H1 (cell line): ENCODE results near the gene BCAS3. TPM values are rescaled to one million over a fixed set of nuclear protein-coding genes. Genes with fewer than 3 reads are reported as not detected.

Source experiments
- CTCF ChIA-PET: fragments of 300-600 bp; sonication (Branson Sonifier 250); formaldehyde crosslinking; loops from one replicate; lab custom pipeline; 2021; ENCODE audit not compliant: partially characterized antibody; lab: Charles Lee
- POLR2A ChIA-PET: fragments of 300-600 bp; sonication (Branson Sonifier 250); formaldehyde crosslinking; loops from one replicate; lab custom pipeline; 2021; ENCODE audit warnings: inconsistent platforms; ENCODE audit not compliant: partially characterized antibody; lab: Charles Lee
- DNase-seq, 2 experiments: peaks; one replicate each; pipeline versions ENCODE4 v3.0.0 to v3.0.0-alpha.2; 2010 to 2022; ENCODE audit warnings: low spot score in 2 of 2, low read depth in 1 of 2, mixed read lengths in 1 of 2
- FAIRE-seq: peaks from 2 replicates; lab custom pipeline; 2011; peaks lifted over from hg19 to GRCh38; lab: Jason Lieb, UNC
- H2AFZ ChIP-seq: 2 replicates; pipeline ENCODE4 v1.8.1; 2012; ENCODE audit warnings: low read length, inconsistent platforms
- H2AK5ac ChIP-seq: 2 replicates; pipeline ENCODE4 v1.6.1; 2013; ENCODE audit warnings: low read depth, low read length
- H2BK120ac ChIP-seq: replicated peaks from 2 replicates; pipeline ENCODE3; 2013; ENCODE audit warnings: low read depth, low read length, inconsistent platforms
- H2BK12ac ChIP-seq: 2 replicates; pipeline ENCODE4 v1.6.1; 2013; ENCODE audit warnings: low read depth, low read length
- H2BK15ac ChIP-seq: 2 replicates; pipeline ENCODE4 v1.6.1; 2013; ENCODE audit warnings: low read length
- H2BK20ac ChIP-seq: 2 replicates; pipeline ENCODE4 v1.6.1; 2013; ENCODE audit warnings: low read length
- H2BK5ac ChIP-seq: 2 replicates; pipeline ENCODE4 v1.6.1; 2013; ENCODE audit warnings: low read depth, low read length
- H3K14ac ChIP-seq: 2 replicates; pipeline ENCODE4 v1.6.1; 2013; ENCODE audit warnings: inconsistent platforms; ENCODE audit not compliant: insufficient read length
- H3K18ac ChIP-seq: 2 replicates; pipeline ENCODE4 v1.6.1; 2013; ENCODE audit warnings: low read length; ENCODE audit errors: extremely low read depth
- H3K23ac ChIP-seq: 2 replicates; pipeline ENCODE4 v1.6.1; 2013; ENCODE audit warnings: inconsistent platforms; ENCODE audit not compliant: insufficient read length
- H3K23me2 ChIP-seq: 2 replicates; pipeline ENCODE4 v1.6.1; 2013; ENCODE audit warnings: low read depth, low read length
- H3K27ac ChIP-seq: 2 replicates; pipeline ENCODE4 v1.6.1; 2011; ENCODE audit warnings: low read depth, low read length, inconsistent platforms
- H3K27me3 ChIP-seq, 4 experiments: replicated peaks in 1 of 4; 1 replicate in 1 of 4; 2 replicates in 3 of 4; pipeline versions ENCODE4 v1.6.1 to v1.8.1; 2011 to 2013; ENCODE audit warnings: low read length in 3 of 4, mild to moderate bottlenecking in 3 of 4, inconsistent platforms in 2 of 4, mixed read lengths in 2 of 4, moderate library complexity in 1 of 4; ENCODE audit not compliant: control insufficient read depth in 3 of 4, insufficient read depth in 3 of 4; ENCODE audit errors: extremely low read depth in 1 of 4
- H3K36me3 ChIP-seq, 4 experiments: 2 replicates each; pipeline versions ENCODE4 v1.6.1 to v1.8.1; 2011 to 2013; ENCODE audit warnings: mild to moderate bottlenecking in 4 of 4, low read length in 3 of 4, moderate library complexity in 2 of 4, control low read depth in 1 of 4, inconsistent platforms in 1 of 4; ENCODE audit not compliant: insufficient read depth in 4 of 4, control insufficient read depth in 2 of 4
- H3K4ac ChIP-seq: replicated peaks from 2 replicates; pipeline ENCODE3; 2013; ENCODE audit warnings: low read length, low read depth, mixed read lengths, inconsistent platforms; ENCODE audit not compliant: insufficient read length
- H3K4me1 ChIP-seq, 4 experiments: replicated peaks in 1 of 4; 1 replicate in 1 of 4; 2 replicates in 3 of 4; pipeline versions ENCODE4 v1.6.1 to v1.8.1; 2011 to 2013; ENCODE audit warnings: low read length in 3 of 4, inconsistent platforms in 2 of 4, mixed read lengths in 1 of 4; ENCODE audit not compliant: insufficient read depth in 4 of 4, control insufficient read depth in 3 of 4
- H3K4me2 ChIP-seq, 2 experiments: 2 replicates each; pipeline versions ENCODE4 v1.6.1 to v1.8.1; 2011 to 2013; ENCODE audit warnings: low read depth in 2 of 2, low read length in 2 of 2, control low read depth in 1 of 2, inconsistent platforms in 1 of 2, mild to moderate bottlenecking in 1 of 2; ENCODE audit not compliant: insufficient read depth in 1 of 2
- H3K4me3 ChIP-seq, 4 experiments: fragments of 200-600, 300-600 bp in 1 of 4; sonication (generic), shearing (Covaris generic), sonication (Bioruptor Twin) in 1 of 4; 2 replicates each; pipeline versions ENCODE4 v1.5.1 to v1.8.1; 2011 to 2016; ENCODE audit warnings: low read length in 4 of 4, low read depth in 3 of 4, control low read depth in 2 of 4, inconsistent platforms in 2 of 4, mild to moderate bottlenecking in 2 of 4, mixed read lengths in 1 of 4, moderate library complexity in 1 of 4; ENCODE audit not compliant: insufficient read depth in 2 of 4; ENCODE audit errors: extremely low read depth in 1 of 4
- H3K56ac ChIP-seq: replicated peaks from 2 replicates; pipeline ENCODE3; 2013; ENCODE audit warnings: low read depth, mild to moderate bottlenecking, mixed read lengths, low read length, inconsistent platforms; ENCODE audit not compliant: insufficient read length
- H3K79me1 ChIP-seq: 2 replicates; pipeline ENCODE4 v1.6.1; 2013; ENCODE audit warnings: low read depth, low read length, control low read depth
- H3K79me2 ChIP-seq, 2 experiments: 2 replicates each; pipeline versions ENCODE4 v1.6.1 to v1.8.1; 2012 to 2013; ENCODE audit warnings: low read length in 2 of 2, mild to moderate bottlenecking in 2 of 2, inconsistent platforms in 1 of 2; ENCODE audit not compliant: insufficient read depth in 2 of 2, control insufficient read depth in 1 of 2
- H3K9ac ChIP-seq, 4 experiments: replicated peaks in 1 of 4; 1 replicate in 1 of 4; 2 replicates in 3 of 4; pipeline versions ENCODE4 v1.6.1 to v1.8.1; 2011 to 2013; ENCODE audit warnings: low read depth in 3 of 4, low read length in 3 of 4, control low read depth in 2 of 4, mild to moderate bottlenecking in 2 of 4, moderate library complexity in 2 of 4, inconsistent platforms in 1 of 4; ENCODE audit errors: extremely low read depth in 1 of 4
- H3K9me3 ChIP-seq, 2 experiments: 2 replicates each; pipeline versions ENCODE4 v1.6.1 to v1.8.1; 2012 to 2013; ENCODE audit warnings: mild to moderate bottlenecking in 2 of 2, moderate library complexity in 2 of 2, control low read depth in 1 of 2, inconsistent platforms in 1 of 2, low read depth in 1 of 2, low read length in 1 of 2, mixed read lengths in 1 of 2; ENCODE audit not compliant: insufficient read depth in 2 of 2
- H4K20me1 ChIP-seq, 2 experiments: replicated peaks in 1 of 2; 2 replicates each; pipeline versions ENCODE3 to v1.8.1; 2011 to 2013; ENCODE audit warnings: inconsistent platforms in 2 of 2, low read length in 2 of 2, mild to moderate bottlenecking in 1 of 2; ENCODE audit not compliant: insufficient read depth in 2 of 2, control insufficient read depth in 1 of 2
- H4K5ac ChIP-seq: 2 replicates; pipeline ENCODE4 v1.6.1; 2013; ENCODE audit warnings: low read length, low read depth, mixed read lengths, inconsistent platforms; ENCODE audit not compliant: insufficient read length
- H4K8ac ChIP-seq: 2 replicates; pipeline ENCODE4 v1.8.0; 2013; ENCODE audit warnings: mild to moderate bottlenecking, moderate library complexity, low read length, inconsistent platforms; ENCODE audit not compliant: insufficient read depth; ENCODE audit errors: extremely low read depth
- H4K91ac ChIP-seq: replicated peaks from 2 replicates; pipeline ENCODE3; 2013; ENCODE audit warnings: low read length, mixed read lengths, inconsistent platforms; ENCODE audit not compliant: insufficient read length
- EP300 ChIP-seq, 2 experiments: IDR thresholded peaks; 1 replicate in 1 of 2; 2 replicates in 1 of 2; pipeline ENCODE4 v1.6.1; 2011 to 2012; ENCODE audit warnings: low read depth in 2 of 2, low read length in 2 of 2, mild to moderate bottlenecking in 2 of 2, borderline replicate concordance in 1 of 2, inconsistent platforms in 1 of 2, moderate library complexity in 1 of 2
- FOSL1 ChIP-seq: IDR thresholded peaks from 2 replicates; pipeline ENCODE4 v1.6.1; 2011; ENCODE audit warnings: mild to moderate bottlenecking, low read depth, low read length, moderate library complexity; ENCODE audit not compliant: insufficient read depth
- KDM5A ChIP-seq: fragments of 200-600 bp; IDR thresholded peaks from 2 replicates; pipeline ENCODE4 v1.7.1; 2012; ENCODE audit warnings: mild to moderate bottlenecking, low read length, inconsistent platforms, mixed read lengths
- RNF2 ChIP-seq: fragments of 200-900, 300-1000 bp; sonication (generic); IDR thresholded peaks from 2 replicates; pipeline ENCODE4 v1.7.1; 2016; ENCODE audit warnings: borderline replicate concordance, low read depth, mild to moderate bottlenecking, antibody characterized with exemption, low read length; ENCODE audit not compliant: poor library complexity, severe bottlenecking; ENCODE audit errors: missing control alignments
- SIRT6 ChIP-seq: IDR thresholded peaks from one replicate; pipeline ENCODE4 v1.7.1; 2012; ENCODE audit warnings: low read length, inconsistent platforms
- TBP ChIP-seq: IDR thresholded peaks from 2 replicates; pipeline ENCODE4 v1.6.1; 2011; ENCODE audit warnings: low read depth, low read length, improper control_type of control experiment
- TCF12 ChIP-seq: IDR thresholded peaks from 2 replicates; pipeline ENCODE4 v1.6.1; 2011; ENCODE audit warnings: low read depth, mild to moderate bottlenecking, low read length
- TEAD4 ChIP-seq: IDR thresholded peaks from 2 replicates; pipeline ENCODE4 v1.6.1; 2012; ENCODE audit warnings: low read depth, low read length, inconsistent platforms, mixed read lengths
- WGBS, 2 experiments: shearing (Covaris generic) in 1 of 2; methylation state at CpG; one replicate each; pipeline versions ENCODE4 v1.1.6 to v1.1.7; 2013 to 2015; ENCODE audit warnings: low lambda C conversion rate in 2 of 2, mixed read lengths in 2 of 2, inconsistent platforms in 1 of 2, low coverage in 1 of 2, missing lambda C conversion rate in 1 of 2; ENCODE audit not compliant: insufficient replicate concordance in 2 of 2, insufficient coverage in 1 of 2, insufficient read length in 1 of 2; ENCODE audit errors: extremely low coverage in 1 of 2, missing lambda C conversion rate in 1 of 2; 5-methylcytosine and 5-hydroxymethylcytosine counted together
- polyA plus RNA-seq, 7 experiments: library from polyadenylated mRNA; depleted of rRNA in 3 of 7; stranded (reverse) in 5 of 7; unstranded in 2 of 7; fragments of >200 nt in 5 of 7; fragments of 200-250 nt in 2 of 7; gene quantifications; 1 replicate in 5 of 7; 2 replicates in 1 of 7; 4 replicates in 1 of 7; pipeline versions ENCODE4 v1.2.1 to v1.2.3, GENCODE V29; 2011 to 2013; ENCODE audit warnings: missing spikeins in 2 of 7, mixed read lengths in 2 of 7
- total RNA-seq: library from RNA; stranded (reverse); fragmentation: NEBNext Ultra II Directional; extraction: Animal tissue kit (Norgen Biotek cat#: 25700); gene quantifications from 2 replicates; pipeline ENCODE4 v1.2.1, GENCODE V29; 2021

The BCAS3 gene
- total and polyA plus RNA-seq, 2 of the 8 experiments (the other 6 are each of a cell fraction or from before 2014, with no cell fraction given), result 9.9 to 13.3 TPM

GRCh38 chr17:61251939-61252865 lies 574.6 kb downstream of the BCAS3 start:
- no peak overlapping the region for H3K9ac ChIP-seq
- TF ChIP-seq TEAD4 (no peak), RNF2 (no peak), KDM5A (no peak), TBP (no peak), EP300 (IDR thresholded peaks at IDR 0.05; ENCODE audit: borderline replicate concordance in 1 of 2, low read depth in 2 of 2, low read length in 2 of 2) (no peak), TCF12 (no peak), SIRT6 (no peak), FOSL1 (no peak)

More at GRCh38 chr17:61251939-61252865, 574.6 kb downstream of the BCAS3 start:
- no peak overlapping the region for H3K4me2 ChIP-seq
- H3K23me2 ChIP-seq, result no peaks in the 10 kb centered on the region
- DNase-seq (no peak), FAIRE-seq (no peak)
- H4K91ac ChIP-seq, result no peak overlapping the region
- H4K20me1 ChIP-seq, result no peaks in the 10 kb centered on the region
- no peak overlapping the region for H2BK15ac ChIP-seq
- CTCF ChIA-PET, result interaction anchor here (0.6 to 1.0 kb wide), 2 partner anchors 32 to 43 kb away, joined by 3 read pairs; no protein-coding TSS in a partner anchor
- no peak overlapping the region for H2BK120ac ChIP-seq
- no peak overlapping the region for H3K14ac ChIP-seq
- peaks cover 0 to 5% (median 0%) of the 10 kb centered on the region in 4 experiments; a peak in 2 of 7 replicates for H3K4me1 ChIP-seq
- no peak overlapping the region for H2BK20ac ChIP-seq
- H3K56ac ChIP-seq, result no peak overlapping the region
- no peak overlapping the region for H3K18ac ChIP-seq
- H2BK12ac ChIP-seq, result 0 out of 2 replicates have a peak overlapping the region, but pooled peaks have one; percentile 18
- no peak overlapping the region for H4K8ac ChIP-seq
- WGBS, 2 experiments, result 88% methylated on average over 10 of the region's 10 CpGs; no CpG with 5 or more reads in 1 of the 2 experiments
- H3K79me1 ChIP-seq, result no peaks in the 10 kb centered on the region
- no peak overlapping the region for H2AFZ ChIP-seq
- no peak overlapping the region for H3K27ac ChIP-seq
- no peak overlapping the region for H3K4me3 ChIP-seq
- H2BK5ac ChIP-seq, result no peak overlapping the region
- no peak overlapping the region for H3K23ac ChIP-seq
- no peak overlapping the region for H3K4ac ChIP-seq
- H2AK5ac ChIP-seq, result no peak overlapping the region
- H3K36me3 ChIP-seq, result no peaks in the 10 kb centered on the region
- POLR2A ChIA-PET, result no interaction called here
- no peaks in the 10 kb centered on the region for H3K27me3 ChIP-seq
- no peaks in the 10 kb centered on the region for H3K9me3 ChIP-seq
- no peak overlapping the region for H4K5ac ChIP-seq
- H3K79me2 ChIP-seq, result no peaks in the 10 kb centered on the region
